H1 (cell line): ENCODE measurements around the gene ATOH8.

Source experiments
- ATF3 ChIP-seq: IDR thresholded peaks from 2 replicates; pipeline ENCODE4 v1.6.1; 2011; ENCODE audit warnings: low read depth, mild to moderate bottlenecking, low read length; ENCODE audit not compliant: insufficient read depth
- CTCF ChIP-seq, 3 experiments: IDR thresholded peaks; 1 replicate in 2 of 3; 2 replicates in 1 of 3; pipeline versions ENCODE4 v1.5.1 to v1.6.1; 2011; ENCODE audit warnings: low read length in 3 of 3, mild to moderate bottlenecking in 3 of 3, inconsistent platforms in 2 of 3, low read depth in 1 of 3, moderate library complexity in 1 of 3; ENCODE audit not compliant: insufficient read depth in 1 of 3; ENCODE audit errors: control extremely low read depth in 1 of 3
- EP300 ChIP-seq, 2 experiments: IDR thresholded peaks; 1 replicate in 1 of 2; 2 replicates in 1 of 2; pipeline ENCODE4 v1.6.1; 2011 to 2012; ENCODE audit warnings: low read depth in 2 of 2, low read length in 2 of 2, mild to moderate bottlenecking in 2 of 2, borderline replicate concordance in 1 of 2, inconsistent platforms in 1 of 2, moderate library complexity in 1 of 2
- EZH2 ChIP-seq: fragments of 200-600 bp; sonication (generic); IDR thresholded peaks from 2 replicates; pipeline ENCODE4 v1.7.1; 2012; ENCODE audit warnings: low read depth, mild to moderate bottlenecking, moderate library complexity, low read length, inconsistent platforms; ENCODE audit not compliant: severe bottlenecking
- GTF2F1 ChIP-seq: IDR thresholded peaks from 2 replicates; pipeline ENCODE4 v1.6.1; 2012; ENCODE audit warnings: low read depth, low read length, improper control_type of control experiment, borderline replicate concordance
- JUND ChIP-seq: IDR thresholded peaks from 2 replicates; pipeline ENCODE4 v1.6.1; 2011; ENCODE audit warnings: mild to moderate bottlenecking, improper control_type of control experiment, low read length
- POLR2A ChIP-seq, 2 experiments: IDR thresholded peaks; 1 replicate in 1 of 2; 2 replicates in 1 of 2; pipeline ENCODE4 v1.6.1; 2011; ENCODE audit warnings: low read depth in 2 of 2, low read length in 2 of 2, mild to moderate bottlenecking in 2 of 2; ENCODE audit errors: control extremely low read depth in 1 of 2
- POLR2AphosphoS5 ChIP-seq: IDR thresholded peaks from 2 replicates; pipeline ENCODE4 v1.6.1; 2011; ENCODE audit warnings: low read depth, low read length
- RXRA ChIP-seq: IDR thresholded peaks from 2 replicates; pipeline ENCODE4 v1.6.1; 2011; ENCODE audit warnings: low read depth, mild to moderate bottlenecking, low read length, moderate library complexity; ENCODE audit not compliant: insufficient read depth
- SAP30 ChIP-seq: fragments of 300-600 bp; sonication (generic); IDR thresholded peaks from 2 replicates; pipeline ENCODE4 v1.7.1; 2012; ENCODE audit warnings: low read length, moderate library complexity, mild to moderate bottlenecking, inconsistent platforms; ENCODE audit not compliant: insufficient read depth, insufficient replicate concordance
- SP1 ChIP-seq: IDR thresholded peaks from 2 replicates; pipeline ENCODE4 v1.6.1; 2011; ENCODE audit warnings: low read depth, low read length
- SP2 ChIP-seq: IDR thresholded peaks from 2 replicates; pipeline ENCODE4 v1.6.1; 2012; ENCODE audit warnings: mild to moderate bottlenecking, low read length, inconsistent platforms
- USF2 ChIP-seq: IDR thresholded peaks from 2 replicates; pipeline ENCODE4 v1.6.1; 2011; ENCODE audit warnings: low read length, improper control_type of control experiment
- ZNF274 ChIP-seq: IDR thresholded peaks from 2 replicates; pipeline ENCODE4 v1.7.0; 2012; ENCODE audit warnings: low read length, borderline replicate concordance; ENCODE audit errors: extremely low read depth

- TF ChIP-seq SAP30: no peak
- no peak for TF ChIP-seq SP2
- TF ChIP-seq POLR2A (IDR thresholded peaks at IDR 0.05; ENCODE audit: control extremely low read depth in 1 of 2, low read depth in 2 of 2, low read length in 2 of 2): no peak
- no peak for TF ChIP-seq RXRA
- no peak for TF ChIP-seq CTCF (IDR thresholded peaks at IDR 0.05; ENCODE audit: control extremely low read depth in 1 of 3, insufficient read depth in 1 of 3, low read depth in 1 of 3, low read length in 3 of 3)
- no peak for TF ChIP-seq ZNF274
- TF ChIP-seq JUND: no peak
- no peak for TF ChIP-seq POLR2AphosphoS5
- no peak for TF ChIP-seq SP1
- no peak for TF ChIP-seq EP300 (IDR thresholded peaks at IDR 0.05; ENCODE audit: borderline replicate concordance in 1 of 2, low read depth in 2 of 2, low read length in 2 of 2)
- TF ChIP-seq USF2: no peak
- TF ChIP-seq EZH2: no peak
- TF ChIP-seq GTF2F1: no peak
- no peak for TF ChIP-seq ATF3
Observed at GRCh38 chr2:85756822-85757435, 3.1 kb downstream of the ATOH8 start.
